ENCODE measurements around the gene TNNC1.

Gene TNNC1

GRCh38 chr3:52441772-52442332 is 12.0 kb downstream of the TNNC1 start:
- no peak for DNase-seq

GRCh38 chr3:52441091-52441771 is 12.6 kb downstream of the TNNC1 start:
- no peak for DNase-seq

DNA sequence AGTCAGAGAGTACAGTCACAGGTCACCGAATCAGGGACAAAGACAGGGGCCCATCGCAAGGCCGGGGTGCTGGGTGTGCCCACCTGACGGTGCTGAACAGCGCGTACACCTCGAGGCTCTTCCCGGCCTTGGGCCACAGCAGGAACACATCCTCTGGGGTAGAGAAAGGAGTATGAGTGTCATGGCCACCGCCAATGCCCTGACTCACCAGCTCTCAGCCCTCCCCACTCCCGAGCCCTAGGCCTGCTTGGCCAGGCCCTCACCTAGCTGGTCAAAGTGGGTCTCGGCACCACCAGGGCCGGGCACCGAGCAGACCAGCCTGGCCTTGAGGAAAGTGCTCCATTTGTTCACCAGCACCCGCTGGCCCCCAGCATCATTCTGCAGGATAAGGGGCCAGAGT is 13.2 kb downstream of the TNNC1 start:
- DNase-seq, result no peak

GRCh38 chr3:52440249-52440551 is 13.6 kb downstream of the TNNC1 start:
- no peak for DNase-seq

DNA sequence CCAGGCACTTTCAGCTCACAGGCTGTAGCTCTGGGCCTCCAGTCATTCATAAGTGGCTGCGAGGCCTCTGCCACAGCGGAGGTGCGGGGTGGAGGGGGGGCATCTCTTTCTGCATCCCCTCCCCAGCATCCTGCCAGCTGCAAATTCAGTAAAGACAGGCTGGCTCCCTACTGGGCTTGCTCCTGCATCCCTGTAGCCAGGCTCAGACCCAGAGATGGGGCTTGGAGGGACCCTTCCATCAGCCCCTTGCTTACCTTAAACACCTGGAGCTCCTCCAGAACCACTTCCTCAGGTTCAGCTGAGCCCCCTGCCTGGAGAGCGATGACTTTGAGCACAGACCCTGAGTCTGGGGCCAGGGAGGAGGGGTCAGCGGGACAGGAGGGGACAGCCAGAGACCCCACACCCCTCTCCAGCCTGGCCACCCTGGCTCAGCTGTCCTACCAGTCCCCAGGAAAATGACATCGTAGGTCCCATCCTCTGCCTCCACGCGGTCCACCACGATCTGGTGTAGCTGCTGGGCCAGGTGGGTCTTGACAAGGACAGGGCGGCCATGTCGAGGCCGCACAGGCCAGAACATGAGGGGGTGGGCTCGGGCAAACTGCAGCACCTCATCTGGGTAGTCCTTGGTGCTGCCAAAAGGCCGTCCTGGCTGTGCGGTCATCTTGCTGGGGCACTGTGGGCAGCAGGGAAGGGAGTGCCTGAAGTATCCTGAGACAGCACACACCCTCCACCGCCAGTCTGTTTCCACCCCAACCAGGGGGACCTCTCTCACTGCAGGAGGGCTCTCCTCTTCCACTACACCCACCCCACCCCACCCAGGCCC is 14.2 kb downstream of the TNNC1 start:
- no peak for DNase-seq

- no peak for DNase-seq
These were observed 15.0 kb downstream of the TNNC1 start for GRCh38 chr3:52438579-52439425.

GRCh38 chr3:52438104-52438376 is 15.8 kb downstream of the TNNC1 start:
- no peak for DNase-seq

- DNase-seq, result no peak
These were observed 16.3 kb downstream of the TNNC1 start for GRCh38 chr3:52437326-52438103.

DNA sequence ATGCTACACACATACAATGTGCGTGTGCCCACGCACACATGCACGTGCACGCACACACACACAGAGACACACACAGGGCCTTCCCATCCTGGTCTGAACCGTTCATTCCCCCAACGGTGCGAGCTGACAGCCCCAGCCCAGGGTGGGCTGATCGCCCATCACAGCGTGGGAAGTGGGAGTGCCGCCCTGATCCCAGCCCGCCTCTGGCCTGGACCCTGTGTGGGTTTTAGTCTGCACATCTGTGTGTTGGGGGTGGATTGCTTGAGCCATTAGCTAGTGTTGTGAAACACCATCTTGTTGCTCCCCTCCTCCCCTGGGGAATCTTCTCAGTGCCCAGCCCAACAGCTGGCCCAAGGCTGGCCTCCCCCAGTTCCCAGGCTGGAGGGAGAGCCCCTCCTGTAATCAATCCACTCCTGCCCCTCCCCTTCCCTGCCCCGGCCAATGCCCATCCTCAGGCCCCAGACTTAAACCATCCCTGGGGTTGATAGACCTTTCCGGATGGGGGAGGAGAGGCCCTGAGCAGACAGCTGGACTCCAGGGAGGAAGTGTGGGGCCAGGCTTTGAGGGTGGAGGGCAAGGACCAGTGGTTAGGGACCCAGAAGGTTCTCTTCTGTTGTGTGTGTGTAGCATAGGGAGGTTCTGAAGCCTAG is 17.2 kb downstream of the TNNC1 start:
- no peak for DNase-seq

DNA sequence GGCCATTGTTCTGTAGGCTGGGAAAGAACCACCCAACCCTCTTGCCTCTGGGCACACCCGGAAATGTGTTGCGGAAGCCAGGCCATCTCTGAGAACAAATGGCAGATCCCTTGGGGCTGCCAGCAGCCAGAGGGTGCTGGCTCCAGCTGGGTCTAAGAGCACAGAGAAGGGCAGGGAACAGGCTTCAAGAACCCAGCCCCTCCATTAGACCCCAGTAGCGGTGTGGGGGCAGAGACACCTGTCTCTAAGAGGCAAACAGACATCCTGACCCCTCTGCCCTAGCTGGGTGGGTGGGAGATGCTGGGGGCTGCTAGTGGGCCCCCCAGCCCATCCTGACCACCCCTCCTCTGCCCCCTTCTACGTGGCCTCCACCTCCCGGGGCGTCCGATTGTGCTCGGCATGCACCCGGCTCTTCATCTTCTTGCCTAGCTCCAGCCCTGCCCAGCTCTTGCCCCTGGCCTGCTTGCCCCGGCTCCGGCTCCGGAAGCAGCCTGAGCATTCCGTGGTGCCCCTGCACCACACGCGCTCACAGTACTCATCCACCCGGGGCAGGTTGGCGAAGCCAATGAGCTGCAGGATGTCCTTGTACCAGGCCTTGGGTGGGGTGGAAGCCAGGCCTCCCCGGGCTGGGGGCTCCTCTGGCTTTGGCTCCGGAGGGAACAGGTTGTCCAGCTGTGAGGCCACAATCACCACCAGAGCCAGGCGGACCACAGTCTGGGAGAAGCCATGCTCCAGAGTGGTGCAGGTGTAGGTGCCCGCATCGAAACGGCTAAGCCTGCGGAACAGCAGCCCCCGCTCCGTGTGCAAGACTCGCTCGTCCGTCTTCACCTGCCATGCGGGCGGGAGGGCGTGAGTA is 18.4 kb downstream of the TNNC1 start:
- DNase-seq, result no peak

DNA sequence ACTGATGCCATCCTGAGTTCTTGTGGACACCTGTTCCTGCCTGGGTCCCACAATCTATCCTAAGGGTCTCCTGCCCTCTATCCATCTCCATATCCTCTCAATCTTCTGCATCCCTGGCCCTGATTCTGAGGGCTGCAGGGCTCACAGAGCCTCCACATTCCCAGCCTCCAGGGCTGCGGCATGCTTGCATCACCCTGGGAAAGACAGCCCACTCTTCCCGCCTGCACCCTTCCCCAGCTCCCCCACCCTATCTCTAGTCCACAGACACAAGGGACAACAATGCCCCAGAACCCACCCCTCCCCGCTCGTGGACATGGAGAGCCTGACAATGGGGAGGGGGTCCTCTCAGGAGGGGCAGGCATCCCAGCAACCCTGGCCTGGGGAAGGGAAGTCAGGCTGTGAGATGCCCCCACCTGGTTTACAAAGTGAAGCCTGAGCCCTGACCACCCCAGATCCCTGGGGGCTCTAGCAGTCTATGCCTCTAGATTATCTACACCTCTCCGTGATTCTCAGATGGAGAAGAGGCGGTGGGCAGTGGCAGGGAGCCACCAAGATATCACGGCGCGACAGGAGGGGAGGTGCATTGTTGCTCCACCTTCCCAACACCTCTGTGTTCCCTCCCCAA is 19.2 kb downstream of the TNNC1 start:
- DNase-seq, result no peak

DNA sequence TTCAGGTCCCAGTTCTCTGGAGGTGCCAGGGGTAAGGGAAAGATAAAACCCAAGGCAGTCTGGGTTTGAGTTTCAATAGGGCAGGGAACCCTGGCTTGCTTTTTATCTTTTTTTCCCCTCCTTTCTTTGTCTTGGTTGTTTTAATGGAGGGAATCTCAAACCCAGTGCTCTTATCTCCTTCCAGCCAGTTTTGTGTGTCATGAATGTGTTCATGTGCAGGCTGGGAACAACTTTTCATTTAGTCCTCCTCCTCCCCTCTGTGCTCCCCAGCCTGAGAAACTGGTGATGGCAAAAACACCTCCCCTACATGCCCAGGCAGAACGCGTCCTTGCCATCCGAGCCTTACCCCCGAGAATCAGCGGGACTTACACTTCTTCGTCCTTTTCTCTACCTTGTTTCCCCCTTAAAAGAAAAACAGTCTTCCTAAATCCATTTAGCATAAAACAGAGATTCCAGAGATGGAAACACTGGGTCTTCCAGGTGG is 19.8 kb downstream of the TNNC1 start:
- no peak for DNase-seq

DNA sequence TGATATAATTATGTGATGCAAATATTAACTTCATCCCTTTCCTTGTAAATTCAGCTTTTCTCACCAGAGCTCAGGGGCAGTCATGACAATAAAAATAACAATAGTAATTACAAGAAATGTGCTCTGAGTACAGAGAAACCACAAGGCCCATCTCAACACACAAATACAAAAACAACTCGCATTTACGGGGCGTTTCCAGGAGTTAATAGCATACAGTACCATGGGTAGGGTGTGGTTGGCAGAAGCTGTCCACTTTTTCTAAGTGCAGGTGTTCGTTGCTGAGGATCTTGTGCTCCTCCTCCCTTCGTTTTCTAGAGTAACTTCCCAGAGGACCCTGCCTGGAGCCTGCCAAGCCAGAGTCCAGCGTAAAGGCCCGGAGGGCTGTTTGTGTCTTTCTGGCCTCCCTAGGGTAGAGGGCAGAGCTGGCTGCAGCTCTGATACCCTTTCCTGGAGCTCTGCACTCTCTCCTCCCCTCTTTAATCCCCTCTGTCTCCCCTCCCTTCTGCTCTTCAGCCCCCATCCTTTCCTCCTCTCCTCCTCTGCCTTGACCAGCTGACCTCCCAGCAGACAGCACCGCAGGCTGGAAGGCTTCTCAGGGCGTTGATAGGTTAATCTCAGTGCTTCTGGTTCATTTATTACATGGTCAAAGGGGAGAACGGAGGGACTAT is 20.4 kb downstream of the TNNC1 start:
- no peak for DNase-seq

- DNase-seq, result no peak
These were observed 21.1 kb downstream of the TNNC1 start for GRCh38 chr3:52432691-52433141.

DNA sequence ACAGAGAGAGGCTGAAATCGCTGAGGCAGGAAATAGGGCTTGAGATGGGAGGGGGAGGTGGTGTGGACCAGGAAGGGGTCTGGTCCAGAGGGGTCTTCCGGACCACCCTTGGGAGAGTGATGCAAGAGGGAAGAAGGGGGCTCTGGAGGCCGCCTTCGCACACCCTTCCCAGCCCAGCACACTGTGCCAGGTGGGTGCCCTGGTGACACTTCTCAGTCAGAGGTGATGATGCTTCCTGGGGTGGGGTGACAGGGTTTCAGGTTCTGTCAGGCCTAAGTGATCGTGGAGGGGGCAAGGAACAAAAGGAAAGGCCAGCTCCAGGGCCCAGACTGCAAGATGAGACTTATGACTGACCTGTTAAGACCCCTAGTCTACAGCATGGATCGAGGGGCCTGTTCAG is 21.6 kb downstream of the TNNC1 start:
- DNase-seq, result no peak

- DNase-seq, result no peak
These were observed 22.2 kb downstream of the TNNC1 start for GRCh38 chr3:52431459-52432223.

DNA sequence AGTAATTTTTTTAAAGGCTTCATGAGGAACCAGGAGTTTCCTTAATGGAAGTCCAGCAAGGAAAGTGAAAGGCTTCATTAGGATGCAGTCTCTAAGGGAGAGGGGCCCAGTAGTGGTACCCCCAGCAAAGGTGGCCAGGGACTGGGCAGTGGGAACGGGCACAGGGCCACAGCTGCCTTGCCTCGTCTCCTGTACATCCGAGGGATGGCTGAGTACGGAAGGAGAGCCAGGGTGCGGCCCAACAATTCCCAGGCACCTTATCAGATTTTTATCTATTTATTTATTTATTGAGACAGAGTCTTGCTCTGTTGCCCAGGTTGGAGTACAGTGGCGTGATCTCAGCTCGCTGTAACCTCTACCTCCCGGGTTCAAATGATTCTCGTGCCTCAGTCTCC is 23.4 kb downstream of the TNNC1 start:
- no peak for DNase-seq

GRCh38 chr3:52429779-52430415 is 23.9 kb downstream of the TNNC1 start:
- DNase-seq, result no peak

DNA sequence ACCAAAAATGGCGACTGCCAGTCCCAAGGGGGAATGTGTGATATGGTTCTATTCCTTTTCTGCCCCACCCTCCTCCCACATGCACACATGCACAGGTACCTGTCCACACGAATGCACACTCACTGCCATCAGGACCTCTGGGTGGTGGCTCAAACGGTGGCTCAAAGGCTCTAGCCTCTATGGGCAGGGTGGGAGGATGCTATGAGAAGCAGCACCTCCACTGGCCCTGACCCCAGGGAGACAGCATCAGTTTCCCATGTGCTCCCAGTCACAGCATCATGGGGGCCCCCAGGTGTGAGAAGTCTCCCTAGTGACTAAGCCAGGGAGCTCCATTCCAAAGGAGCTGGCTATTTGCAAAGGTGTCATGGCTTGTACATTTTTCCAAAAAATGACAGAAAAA is 24.8 kb downstream of the TNNC1 start:
- DNase-seq, result no peak
